HepG2 (cell line): Measurements from ENCODE around the gene SECTM1. TPM values are rescaled to one million over a fixed set of nuclear protein-coding genes. Genes with fewer than 3 reads are reported as not detected.

Experiments used
- CBX1 ChIP-seq: IDR thresholded peaks from one replicate; pipeline ENCODE4 v1.6.1; 2016; ENCODE audit warnings: antibody characterized with exemption, low read depth
- HOXA3 ChIP-seq: sonication (generic); formaldehyde crosslinking; IDR thresholded peaks from 2 replicates; pipeline ENCODE4 v1.5.0; 2020; ENCODE audit warnings: missing genetic modification reagents
- MAZ ChIP-seq, 2 experiments: sonication (generic) in 1 of 2; formaldehyde crosslinking in 1 of 2; IDR thresholded peaks; 2 replicates each; pipeline versions ENCODE4 v1.5.0 to v1.6.1; 2012 to 2020; ENCODE audit warnings: low read depth in 2 of 2, mild to moderate bottlenecking in 2 of 2, borderline replicate concordance in 1 of 2, improper control_type of control experiment in 1 of 2, low read length in 1 of 2, missing genetic modification reagents in 1 of 2, moderate library complexity in 1 of 2
- NONO ChIP-seq, 2 experiments: fragments of 450-650 bp in 1 of 2; sonication (generic) in 1 of 2; formaldehyde crosslinking in 1 of 2; IDR thresholded peaks in 1 of 2; conservative IDR thresholded peaks in 1 of 2; 2 replicates each; pipeline versions ENCODE4 v1.6.1 to v1.8.0; 2017 to 2022; ENCODE audit warnings: mild to moderate bottlenecking in 1 of 2, missing genetic modification reagents in 1 of 2, moderate library complexity in 1 of 2
- PCBP1 ChIP-seq: fragments of 200-400 bp; formaldehyde crosslinking; IDR thresholded peaks from 2 replicates; pipeline ENCODE4 v1.6.1; 2017; ENCODE audit warnings: mild to moderate bottlenecking, low read depth, low read length, borderline replicate concordance
- U2AF1 ChIP-seq: fragments of 200-400 bp; formaldehyde crosslinking; optimal IDR thresholded peaks from 2 replicates; pipeline ENCODE3; 2017; ENCODE audit warnings: mild to moderate bottlenecking, low read depth, low read length
- ZBTB38 ChIP-seq: sonication (generic); formaldehyde crosslinking; IDR thresholded peaks from 2 replicates; pipeline ENCODE4 v1.5.1; 2020; ENCODE audit warnings: mild to moderate bottlenecking, missing genetic modification reagents
- ZNF292 ChIP-seq: sonication (generic); formaldehyde crosslinking; IDR thresholded peaks from 2 replicates; pipeline ENCODE4 v1.8.1; 2022; ENCODE audit warnings: mild to moderate bottlenecking, low read depth, missing genetic modification reagents, borderline replicate concordance
- ZNF83 ChIP-seq: sonication (generic); formaldehyde crosslinking; IDR thresholded peaks from 2 replicates; pipeline ENCODE4 v1.4.0; 2020; ENCODE audit warnings: missing genetic modification reagents, mild to moderate bottlenecking, borderline replicate concordance
- polyA plus RNA-seq, 8 experiments: library from polyadenylated mRNA; depleted of rRNA in 3 of 8; stranded (reverse) in 7 of 8; unstranded in 1 of 8; fragments of >200 nt; fragmentation: Illumina TruSeq in 4 of 8; extraction: Trizol in 4 of 8; gene quantifications; 2 replicates each; pipeline versions ENCODE4 v1.2.1 to v1.2.3, GENCODE V29; 2011 to 2016; ENCODE audit warnings: low read depth in 4 of 8, missing spikeins in 1 of 8, mixed read lengths in 1 of 8; ENCODE audit not compliant: insufficient read depth in 1 of 8
- total RNA-seq, 5 experiments: library from RNA; depleted of rRNA; stranded (reverse); fragments of >200 nt; fragmentation: Illumina TruSeq; extraction: Trizol; gene quantifications; 2 replicates each; pipeline ENCODE4 v1.2.3, GENCODE V29; 2016; ENCODE audit warnings: low read depth in 1 of 5
- TF ChIP-seq, protein P1 (sequence below): sonication (generic); formaldehyde crosslinking; IDR thresholded peaks from 2 replicates; pipeline ENCODE4 v1.4.0; 2020; ENCODE audit warnings: mild to moderate bottlenecking, missing genetic modification reagents
- TF ChIP-seq, protein P2 (sequence below): sonication (generic); formaldehyde crosslinking; conservative IDR thresholded peaks from 2 replicates; pipeline ENCODE4 v1.4.0; 2020; ENCODE audit warnings: missing genetic modification reagents
- TF ChIP-seq, protein P3 (sequence below), 2 experiments: sonication (generic) in 1 of 2; formaldehyde crosslinking in 1 of 2; IDR thresholded peaks; 2 replicates each; pipeline versions ENCODE4 v1.4.0 to v1.6.1; 2018 to 2020; ENCODE audit warnings: missing genetic modification reagents in 2 of 2, borderline replicate concordance in 1 of 2, low read depth in 1 of 2, mild to moderate bottlenecking in 1 of 2, missing biosample characterization in 1 of 2
- TF ChIP-seq, protein P4 (sequence below): sonication (generic); formaldehyde crosslinking; IDR thresholded peaks from 2 replicates; pipeline ENCODE4 v1.8.1; 2022; ENCODE audit warnings: mild to moderate bottlenecking, missing genetic modification reagents
- TF ChIP-seq, protein P5 (sequence below): sonication (generic); formaldehyde crosslinking; IDR thresholded peaks from 2 replicates; pipeline ENCODE4 v1.5.1; 2020; ENCODE audit warnings: missing genetic modification reagents, mild to moderate bottlenecking, borderline replicate concordance

SECTM1 gene
- total and polyA plus RNA-seq, 2 of the 13 experiments (the other 11 are each of a cell fraction or from before 2014, with no cell fraction given), result 3.5 to 5.3 TPM

DNA sequence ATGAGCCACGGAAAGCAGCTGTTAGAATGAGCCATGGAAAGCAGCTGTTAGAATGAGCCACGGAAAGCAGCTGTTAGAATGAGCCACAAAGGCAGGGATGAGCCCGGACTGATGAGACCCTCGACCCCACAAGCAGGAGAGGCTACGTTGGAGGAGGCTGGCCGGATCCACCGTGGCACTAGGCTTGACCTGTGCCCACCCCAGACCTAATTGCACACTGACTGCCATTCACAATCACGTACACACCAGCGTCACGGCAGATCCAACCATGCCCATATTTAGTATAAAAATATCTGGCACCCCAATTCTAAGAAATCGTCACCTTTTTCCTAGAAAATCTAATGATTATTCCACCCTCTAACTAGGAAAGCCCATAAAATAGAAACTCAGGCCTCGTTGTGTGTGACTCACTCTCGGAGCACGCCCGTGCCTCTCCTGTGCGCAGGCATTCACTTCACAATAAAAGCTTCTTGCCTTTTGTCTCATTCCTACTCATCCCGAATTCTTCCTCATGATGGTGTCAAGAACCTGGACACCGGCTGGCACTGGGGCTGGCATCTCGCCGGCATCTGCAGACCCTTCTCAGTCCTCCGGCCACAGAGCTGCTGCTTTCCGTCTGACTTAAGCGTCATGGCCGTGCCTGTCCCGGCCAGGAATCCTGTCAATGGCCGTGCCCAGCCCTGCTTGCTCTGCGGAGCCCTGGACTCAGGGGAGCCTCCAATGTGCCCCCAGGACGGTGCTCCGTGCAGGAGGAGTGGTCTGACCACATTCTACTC is 5.5 kb upstream of the SECTM1 start (continued):
- TF ChIP-seq, protein P1, sequence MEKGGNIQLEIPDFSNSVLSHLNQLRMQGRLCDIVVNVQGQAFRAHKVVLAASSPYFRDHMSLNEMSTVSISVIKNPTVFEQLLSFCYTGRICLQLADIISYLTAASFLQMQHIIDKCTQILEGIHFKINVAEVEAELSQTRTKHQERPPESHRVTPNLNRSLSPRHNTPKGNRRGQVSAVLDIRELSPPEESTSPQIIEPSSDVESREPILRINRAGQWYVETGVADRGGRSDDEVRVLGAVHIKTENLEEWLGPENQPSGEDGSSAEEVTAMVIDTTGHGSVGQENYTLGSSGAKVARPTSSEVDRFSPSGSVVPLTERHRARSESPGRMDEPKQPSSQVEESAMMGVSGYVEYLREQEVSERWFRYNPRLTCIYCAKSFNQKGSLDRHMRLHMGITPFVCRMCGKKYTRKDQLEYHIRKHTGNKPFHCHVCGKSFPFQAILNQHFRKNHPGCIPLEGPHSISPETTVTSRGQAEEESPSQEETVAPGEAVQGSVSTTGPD, result no peak
- TF ChIP-seq, protein P2, sequence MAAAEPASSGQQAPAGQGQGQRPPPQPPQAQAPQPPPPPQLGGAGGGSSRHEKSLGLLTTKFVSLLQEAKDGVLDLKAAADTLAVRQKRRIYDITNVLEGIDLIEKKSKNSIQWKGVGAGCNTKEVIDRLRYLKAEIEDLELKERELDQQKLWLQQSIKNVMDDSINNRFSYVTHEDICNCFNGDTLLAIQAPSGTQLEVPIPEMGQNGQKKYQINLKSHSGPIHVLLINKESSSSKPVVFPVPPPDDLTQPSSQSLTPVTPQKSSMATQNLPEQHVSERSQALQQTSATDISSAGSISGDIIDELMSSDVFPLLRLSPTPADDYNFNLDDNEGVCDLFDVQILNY (CRISPR knock-in tag), result no peak
- TF ChIP-seq HOXA3 (peak; percentile 29; the same call in 1 of the 2 replicates), NONO (IDR thresholded peaks at IDR 0.05) (no peak), NONO (CRISPR knock-in tag; conservative IDR thresholded peaks at IDR 0.05) (no peak), PCBP1 (no peak), ZBTB38 (CRISPR knock-in tag) (peak; percentile 64; the same call in 1 of the 2 replicates), CBX1 (no peak), U2AF1 (no peak), ZNF83 (CRISPR knock-in tag) (no peak), MAZ (IDR thresholded peaks at IDR 0.05; ENCODE audit: borderline replicate concordance, low read depth, low read length) (no peak), MAZ (CRISPR knock-in tag; IDR thresholded peaks at IDR 0.05; ENCODE audit: low read depth) (no peak), ZNF292 (CRISPR knock-in tag) (no peak)
- TF ChIP-seq, protein P3, sequence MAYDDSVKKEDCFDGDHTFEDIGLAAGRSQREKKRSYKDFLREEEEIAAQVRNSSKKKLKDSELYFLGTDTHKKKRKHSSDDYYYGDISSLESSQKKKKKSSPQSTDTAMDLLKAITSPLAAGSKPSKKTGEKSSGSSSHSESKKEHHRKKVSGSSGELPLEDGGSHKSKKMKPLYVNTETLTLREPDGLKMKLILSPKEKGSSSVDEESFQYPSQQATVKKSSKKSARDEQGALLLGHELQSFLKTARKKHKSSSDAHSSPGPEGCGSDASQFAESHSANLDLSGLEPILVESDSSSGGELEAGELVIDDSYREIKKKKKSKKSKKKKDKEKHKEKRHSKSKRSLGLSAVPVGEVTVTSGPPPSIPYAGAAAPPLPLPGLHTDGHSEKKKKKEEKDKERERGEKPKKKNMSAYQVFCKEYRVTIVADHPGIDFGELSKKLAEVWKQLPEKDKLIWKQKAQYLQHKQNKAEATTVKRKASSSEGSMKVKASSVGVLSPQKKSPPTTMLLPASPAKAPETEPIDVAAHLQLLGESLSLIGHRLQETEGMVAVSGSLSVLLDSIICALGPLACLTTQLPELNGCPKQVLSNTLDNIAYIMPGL (CRISPR knock-in tag; IDR thresholded peaks at IDR 0.05; ENCODE audit: borderline replicate concordance in 1 of 2, low read depth in 1 of 2), result peak in 1 of 2 experiments; percentile 44; a peak in 1 of 4 replicates
- TF ChIP-seq, protein P4, sequence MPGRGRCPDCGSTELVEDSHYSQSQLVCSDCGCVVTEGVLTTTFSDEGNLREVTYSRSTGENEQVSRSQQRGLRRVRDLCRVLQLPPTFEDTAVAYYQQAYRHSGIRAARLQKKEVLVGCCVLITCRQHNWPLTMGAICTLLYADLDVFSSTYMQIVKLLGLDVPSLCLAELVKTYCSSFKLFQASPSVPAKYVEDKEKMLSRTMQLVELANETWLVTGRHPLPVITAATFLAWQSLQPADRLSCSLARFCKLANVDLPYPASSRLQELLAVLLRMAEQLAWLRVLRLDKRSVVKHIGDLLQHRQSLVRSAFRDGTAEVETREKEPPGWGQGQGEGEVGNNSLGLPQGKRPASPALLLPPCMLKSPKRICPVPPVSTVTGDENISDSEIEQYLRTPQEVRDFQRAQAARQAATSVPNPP (CRISPR knock-in tag), result no peak
- TF ChIP-seq, protein P5, sequence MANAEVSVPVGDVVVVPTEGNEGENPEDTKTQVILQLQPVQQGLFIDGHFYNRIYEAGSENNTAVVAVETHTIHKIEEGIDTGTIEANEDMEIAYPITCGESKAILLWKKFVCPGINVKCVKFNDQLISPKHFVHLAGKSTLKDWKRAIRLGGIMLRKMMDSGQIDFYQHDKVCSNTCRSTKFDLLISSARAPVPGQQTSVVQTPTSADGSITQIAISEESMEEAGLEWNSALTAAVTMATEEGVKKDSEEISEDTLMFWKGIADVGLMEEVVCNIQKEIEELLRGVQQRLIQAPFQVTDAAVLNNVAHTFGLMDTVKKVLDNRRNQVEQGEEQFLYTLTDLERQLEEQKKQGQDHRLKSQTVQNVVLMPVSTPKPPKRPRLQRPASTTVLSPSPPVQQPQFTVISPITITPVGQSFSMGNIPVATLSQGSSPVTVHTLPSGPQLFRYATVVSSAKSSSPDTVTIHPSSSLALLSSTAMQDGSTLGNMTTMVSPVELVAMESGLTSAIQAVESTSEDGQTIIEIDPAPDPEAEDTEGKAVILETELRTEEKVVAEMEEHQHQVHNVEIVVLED, result no peak
